HEK293 (cell line): ENCODE data around the gene SPEG.
A peak's percentile ranks its signal among the peaks of the same experiment; 100 is the strongest.

Source experiments
- BCL11A ChIP-seq: fragments of 450-650 bp; formaldehyde crosslinking; IDR thresholded peaks from 2 replicates; pipeline ENCODE4 v1.5.1; 2016; ENCODE audit warnings: low read depth, missing biosample characterization, missing genetic modification characterization
- EGR2 ChIP-seq: fragments of 450-650 bp; formaldehyde crosslinking; IDR thresholded peaks from 2 replicates; pipeline ENCODE4 v1.5.1; 2016; ENCODE audit warnings: low read depth, missing biosample characterization, missing genetic modification characterization
- GLI4 ChIP-seq: fragments of 450-650 bp; formaldehyde crosslinking; IDR thresholded peaks from 2 replicates; pipeline ENCODE4 v1.5.1; 2016; ENCODE audit warnings: missing biosample characterization, missing genetic modification characterization
- GLIS2 ChIP-seq: fragments of 450-650 bp; formaldehyde crosslinking; IDR thresholded peaks from 2 replicates; pipeline ENCODE4 v1.5.1; 2016; ENCODE audit warnings: missing biosample characterization, missing genetic modification characterization
- HIC1 ChIP-seq: fragments of 450-650 bp; formaldehyde crosslinking; IDR thresholded peaks from 2 replicates; pipeline ENCODE4 v1.5.1; 2016; ENCODE audit warnings: missing biosample characterization, missing genetic modification characterization
- KLF16 ChIP-seq: fragments of 450-650 bp; formaldehyde crosslinking; IDR thresholded peaks from 2 replicates; pipeline ENCODE4 v1.5.1; 2017; ENCODE audit warnings: missing biosample characterization, missing genetic modification characterization
- KLF7 ChIP-seq: fragments of 450-650 bp; formaldehyde crosslinking; IDR thresholded peaks from 2 replicates; pipeline ENCODE4 v1.5.1; 2016; ENCODE audit warnings: missing biosample characterization, missing genetic modification characterization, borderline replicate concordance
- KLF9 ChIP-seq: fragments of 450-650 bp; formaldehyde crosslinking; IDR thresholded peaks from 2 replicates; pipeline ENCODE4 v1.5.1; 2016; ENCODE audit warnings: missing biosample characterization, missing genetic modification characterization, low read depth
- PRDM10 ChIP-seq: fragments of 450-650 bp; formaldehyde crosslinking; IDR thresholded peaks from 2 replicates; pipeline ENCODE4 v1.5.1; 2016; ENCODE audit warnings: missing biosample characterization, missing genetic modification characterization
- SCRT2 ChIP-seq: fragments of 450-650 bp; formaldehyde crosslinking; IDR thresholded peaks from 2 replicates; pipeline ENCODE4 v1.5.1; 2016; ENCODE audit warnings: missing biosample characterization, missing genetic modification characterization
- SETDB1 ChIP-seq: IDR thresholded peaks from one replicate; pipeline ENCODE4 v1.6.1; 2017; ENCODE audit warnings: mild to moderate bottlenecking, low read length, moderate library complexity, mixed read lengths; ENCODE audit not compliant: insufficient read length
- YY1 ChIP-seq: fragments of 450-650 bp; formaldehyde crosslinking; IDR thresholded peaks from 2 replicates; pipeline ENCODE4 v1.5.1; 2018; ENCODE audit warnings: missing biosample characterization, missing genetic modification characterization
- ZBTB10 ChIP-seq: fragments of 450-650 bp; formaldehyde crosslinking; IDR thresholded peaks from 2 replicates; pipeline ENCODE4 v1.5.1; 2016; ENCODE audit warnings: missing biosample characterization, missing genetic modification characterization
- ZBTB48 ChIP-seq: fragments of 450-650 bp; formaldehyde crosslinking; IDR thresholded peaks from 2 replicates; pipeline ENCODE4 v1.5.1; 2016; ENCODE audit warnings: missing biosample characterization, missing genetic modification characterization
- ZFHX2 ChIP-seq: fragments of 450-650 bp; formaldehyde crosslinking; conservative IDR thresholded peaks from 2 replicates; pipeline ENCODE4 v1.5.1; 2016; ENCODE audit warnings: missing biosample characterization, missing genetic modification characterization
- ZFP41 ChIP-seq: fragments of 450-650 bp; formaldehyde crosslinking; IDR thresholded peaks from 2 replicates; pipeline ENCODE4 v1.5.1; 2016; ENCODE audit warnings: missing biosample characterization, missing genetic modification characterization, borderline replicate concordance
- ZNF121 ChIP-seq: fragments of 450-650 bp; formaldehyde crosslinking; IDR thresholded peaks from 2 replicates; pipeline ENCODE4 v1.5.1; 2016; ENCODE audit warnings: missing biosample characterization, missing genetic modification characterization
- ZNF138 ChIP-seq: fragments of 450-650 bp; formaldehyde crosslinking; IDR thresholded peaks from 2 replicates; pipeline ENCODE4 v1.5.1; 2016; ENCODE audit warnings: missing biosample characterization, missing genetic modification characterization, borderline replicate concordance
- ZNF2 ChIP-seq: fragments of 450-650 bp; formaldehyde crosslinking; IDR thresholded peaks from 2 replicates; pipeline ENCODE4 v1.5.1; 2016; ENCODE audit warnings: missing biosample characterization, missing genetic modification characterization
- ZNF23 ChIP-seq: fragments of 450-650 bp; formaldehyde crosslinking; IDR thresholded peaks from 2 replicates; pipeline ENCODE4 v1.5.1; 2016; ENCODE audit warnings: missing biosample characterization, missing genetic modification characterization, borderline replicate concordance
- ZNF335 ChIP-seq: fragments of 450-650 bp; formaldehyde crosslinking; conservative IDR thresholded peaks from 2 replicates; pipeline ENCODE4 v1.5.1; 2016; ENCODE audit warnings: missing biosample characterization, missing genetic modification characterization
- ZNF354C ChIP-seq: fragments of 450-650 bp; formaldehyde crosslinking; IDR thresholded peaks from 2 replicates; pipeline ENCODE4 v1.5.1; 2016; ENCODE audit warnings: missing biosample characterization, missing genetic modification characterization, low read depth, borderline replicate concordance
- ZNF362 ChIP-seq: fragments of 450-650 bp; formaldehyde crosslinking; IDR thresholded peaks from 2 replicates; pipeline ENCODE4 v1.5.1; 2016; ENCODE audit warnings: missing biosample characterization, missing genetic modification characterization
- ZNF366 ChIP-seq: fragments of 450-650 bp; formaldehyde crosslinking; conservative IDR thresholded peaks from 2 replicates; pipeline ENCODE4 v1.5.1; 2016; ENCODE audit warnings: missing biosample characterization, missing genetic modification characterization
- ZNF394 ChIP-seq: fragments of 450-650 bp; formaldehyde crosslinking; IDR thresholded peaks from 2 replicates; pipeline ENCODE4 v1.5.1; 2016; ENCODE audit warnings: missing biosample characterization, missing genetic modification characterization, mild to moderate bottlenecking, moderate library complexity, borderline replicate concordance
- ZNF398 ChIP-seq: fragments of 450-650 bp; formaldehyde crosslinking; IDR thresholded peaks from 2 replicates; pipeline ENCODE4 v1.5.1; 2017; ENCODE audit warnings: missing biosample characterization, missing genetic modification characterization
- ZNF792 ChIP-seq: fragments of 450-650 bp; formaldehyde crosslinking; IDR thresholded peaks from 2 replicates; pipeline ENCODE4 v1.5.1; 2016; ENCODE audit warnings: missing biosample characterization, missing genetic modification characterization
- ZXDB ChIP-seq: fragments of 450-650 bp; formaldehyde crosslinking; IDR thresholded peaks from 2 replicates; pipeline ENCODE4 v1.5.1; 2016; ENCODE audit warnings: missing biosample characterization, missing genetic modification characterization

SPEG gene

GRCh38 chr2:219509780-219510511, 75.3 kb downstream of the SPEG start (continued):
- TF ChIP-seq ZBTB48 (tag by site-specific recombination) (0 out of 2 replicates have a peak, but pooled peaks have one; percentile 56), SETDB1 (no peak), ZFHX2 (tag by site-specific recombination) (peak; percentile 77), YY1 (no peak), ZNF354C (no peak), ZNF394 (tag by site-specific recombination) (0 out of 2 replicates have a peak, but pooled peaks have one; percentile 9), BCL11A (no peak), KLF7 (tag by site-specific recombination) (no peak), GLIS2 (tag by site-specific recombination) (peak; percentile 72), ZFP41 (tag by site-specific recombination) (no peak), ZNF335 (tag by site-specific recombination) (peak; percentile 45), EGR2 (peak; percentile 36; the same call in 1 of the 2 replicates), ZNF362 (no peak), PRDM10 (tag by site-specific recombination) (0 out of 2 replicates have a peak, but pooled peaks have one; percentile 10), ZNF2 (tag by site-specific recombination) (no peak), SCRT2 (tag by site-specific recombination) (no peak), ZNF366 (peak; percentile 93), ZNF23 (no peak), ZXDB (tag by site-specific recombination) (peak; percentile 59), HIC1 (tag by site-specific recombination) (peak; percentile 67; the same call in 1 of the 2 replicates), KLF16 (tag by site-specific recombination) (no peak), ZNF792 (tag by site-specific recombination) (no peak), ZBTB10 (tag by site-specific recombination) (peak; percentile 78), ZNF121 (tag by site-specific recombination) (no peak), ZNF138 (no peak), ZNF398 (tag by site-specific recombination) (peak; percentile 61), GLI4 (tag by site-specific recombination) (no peak), KLF9 (tag by site-specific recombination) (0 out of 2 replicates have a peak, but pooled peaks have one; percentile 15)
